B cell (primary cell): ENCODE measurements around the gene HOXB8. TPM values are rescaled to one million over a fixed set of nuclear protein-coding genes. Genes with fewer than 3 reads are reported as not detected.

Source experiments
- ATAC-seq: fragments of 200-7000 bp; cut with Tn5 transposase; one replicate; pipeline ENCODE4 v1.10.0; 2021; ENCODE audit warnings: low read depth, mild to moderate bottlenecking, moderate number of reproducible peaks, moderate library complexity
- CTCF ChIA-PET: fragments of 350-600 bp; sonication (Branson Sonifier 250); formaldehyde crosslinking; loops from one replicate; lab custom pipeline; 2021; ENCODE audit warnings: antibody characterized with exemption, inconsistent platforms; lab: Charles Lee
- POLR2A ChIA-PET: fragments of 350-600 bp; sonication (Branson Sonifier 250); formaldehyde crosslinking; loops from one replicate; lab custom pipeline; 2021; ENCODE audit warnings: antibody characterized with exemption; lab: Charles Lee
- DNase-seq: peaks from one replicate; pipeline ENCODE4 v3.0.0; 2013
- H2AFZ ChIP-seq: 2 replicates; pipeline ENCODE4 v1.6.1; 2012; ENCODE audit warnings: mild to moderate bottlenecking, low read depth, low read length; ENCODE audit not compliant: insufficient read depth, poor library complexity, severe bottlenecking
- H3K27ac ChIP-seq, 2 donors: 1 replicate in 1 of 2; 2 replicates in 1 of 2; pipeline ENCODE4 v1.5.1; 2012 to 2013; ENCODE audit warnings: low read length in 2 of 2, mild to moderate bottlenecking in 2 of 2, moderate library complexity in 1 of 2
- H3K27me3 ChIP-seq, 4 experiments: fragments of 200-600 bp in 1 of 4; sonication (generic) in 1 of 4; replicated peaks in 1 of 4; 1 replicate in 2 of 4; 2 replicates in 2 of 4; pipeline versions ENCODE4 v1.6.1 to v1.7.0; 2013 to 2016; ENCODE audit warnings: low read length in 3 of 4, mild to moderate bottlenecking in 2 of 4, mixed read lengths in 1 of 4, moderate library complexity in 1 of 4; ENCODE audit not compliant: insufficient read depth in 4 of 4, control insufficient read depth in 3 of 4; ENCODE audit errors: control extremely low read depth in 1 of 4
- H3K36me3 ChIP-seq, 2 experiments: replicated peaks in 1 of 2; 1 replicate in 1 of 2; 2 replicates in 1 of 2; pipeline versions ENCODE4 v1.6.1 to v1.7.1; 2013; ENCODE audit warnings: low read length in 1 of 2; ENCODE audit not compliant: insufficient read depth in 2 of 2, control insufficient read depth in 1 of 2; ENCODE audit errors: control extremely low read depth in 1 of 2, extremely low read depth in 1 of 2
- H3K4me1 ChIP-seq, 2 donors: fragments of 200-600 bp in 1 of 2; sonication (generic) in 1 of 2; 1 replicate in 1 of 2; 2 replicates in 1 of 2; pipeline versions ENCODE4 v1.5.1 to v1.6.1; 2013 to 2017; ENCODE audit warnings: low read length in 2 of 2; ENCODE audit not compliant: control insufficient read depth in 2 of 2, insufficient read depth in 2 of 2
- H3K4me2 ChIP-seq: replicated peaks from 2 replicates; pipeline ENCODE3; 2012; ENCODE audit warnings: mild to moderate bottlenecking, low read depth, low read length; ENCODE audit not compliant: poor library complexity, severe bottlenecking
- H3K4me3 ChIP-seq, 5 experiments: fragments of 200-600 bp in 1 of 5; sonication (generic) in 1 of 5; 1 replicate in 3 of 5; 2 replicates in 2 of 5; pipeline versions ENCODE4 v1.5.1 to v1.7.0; 2011 to 2016; ENCODE audit warnings: low read length in 4 of 5, mild to moderate bottlenecking in 4 of 5, low read depth in 2 of 5, control low read depth in 1 of 5, moderate library complexity in 1 of 5; ENCODE audit not compliant: insufficient read depth in 1 of 5; ENCODE audit errors: control extremely low read depth in 1 of 5, extremely low read depth in 1 of 5
- H3K79me2 ChIP-seq: fragments of 200-600 bp; sonication (generic); one replicate; pipeline ENCODE4 v1.6.0; 2016; ENCODE audit warnings: low read length; ENCODE audit not compliant: control insufficient read depth, insufficient read depth
- H3K9ac ChIP-seq: fragments of 200-600 bp; sonication (generic); 2 replicates; pipeline ENCODE4 v1.6.1; 2017; ENCODE audit warnings: mild to moderate bottlenecking, low read length, moderate library complexity
- H3K9me3 ChIP-seq, 3 donors: one replicate each; pipeline versions ENCODE4 v1.6.1 to v1.7.1; 2013; ENCODE audit warnings: low read length in 2 of 3; ENCODE audit not compliant: control insufficient read depth in 2 of 3, insufficient read depth in 1 of 3; ENCODE audit errors: control extremely low read depth in 1 of 3
- H4K20me1 ChIP-seq: 2 replicates; pipeline ENCODE4 v1.6.0; 2012; ENCODE audit warnings: mild to moderate bottlenecking, low read length; ENCODE audit not compliant: insufficient read depth, control insufficient read depth, poor library complexity, severe bottlenecking
- H3K27ac Mint-ChIP-seq: one replicate; pipeline ENCODE4 v1.8.0; 2021; ENCODE audit warnings: mixed read lengths
- H3K27me3 Mint-ChIP-seq: one replicate; pipeline ENCODE4 v1.8.0; 2021; ENCODE audit warnings: mixed read lengths
- H3K4me1 Mint-ChIP-seq: one replicate; pipeline ENCODE4 v1.8.0; 2021; ENCODE audit warnings: mixed read lengths
- H3K4me3 Mint-ChIP-seq: one replicate; pipeline ENCODE4 v1.8.0; 2021; ENCODE audit warnings: mixed read lengths
- H3K9me3 Mint-ChIP-seq: one replicate; pipeline ENCODE4 v1.8.0; 2022; ENCODE audit warnings: mixed read lengths; ENCODE audit not compliant: insufficient read depth
- CTCF ChIP-seq: fragments of 200-600 bp; IDR thresholded peaks from one replicate; pipeline ENCODE4 v1.8.0; 2022; ENCODE audit warnings: antibody characterized with exemption, mild to moderate bottlenecking
- EZH2 ChIP-seq: IDR thresholded peaks from 2 replicates; pipeline ENCODE4 v1.6.1; 2012; ENCODE audit warnings: borderline replicate concordance, low read depth, mild to moderate bottlenecking, moderate library complexity, low read length; ENCODE audit not compliant: insufficient read depth, poor library complexity, severe bottlenecking
- WGBS: methylation state at CpG from one replicate; pipeline ENCODE4 v1.1.5; 2013; ENCODE audit warnings: missing lambda C conversion rate; ENCODE audit not compliant: insufficient coverage; 5-methylcytosine and 5-hydroxymethylcytosine counted together
- intact Hi-C: fragments of 100-400 bp; cut with micrococcal nuclease; formaldehyde crosslinking; loops from one replicate; pipeline ENCODE4 v1.10.0; 2022
- polyA plus RNA-seq: library from polyadenylated mRNA; depleted of rRNA; stranded (reverse); fragments of >200 nt; gene quantifications from 2 replicates; pipeline ENCODE4 v1.2.3, GENCODE V29; 2012
- total RNA-seq, 2 donors: library from RNA; stranded (reverse); fragments of 120-200 nt in 1 of 2; gene quantifications; 1 replicate in 1 of 2; 2 replicates in 1 of 2; pipeline versions ENCODE4 v1.2.3 to v1.2.4, GENCODE V29; 2013 to 2022

Gene HOXB8
- total and polyA plus RNA-seq, 2 donors (not counting 1 experiment from before 2014, with no cell fraction given): not detected

GRCh38 chr17:48647103-48647962, 32.2 kb upstream of the HOXB8 start:
- Mint-ChIP-seq H3K9me3 (no peaks in the 10 kb centered on the region), H3K4me3 (peak overlapping the region; percentile 83), H3K27me3 (peaks cover 58% of the 10 kb centered on the region), H3K4me1 (peaks cover 27% of the 10 kb centered on the region), H3K27ac (no peak overlapping the region)
- intact Hi-C loops: no loop called here
- H3K9ac ChIP-seq: peak overlapping the region; percentile 74
- peak overlapping the region; percentile 38 to 71 (median 61) for H3K4me3 ChIP-seq
- peak overlapping the region in 1 of 2 donors; percentile 26 for H3K27ac ChIP-seq
- no peaks in the 10 kb centered on the region for H3K79me2 ChIP-seq
- ATAC-seq (peak; percentile 21), DNase-seq (no peak)
- no peaks in the 10 kb centered on the region for H3K36me3 ChIP-seq
- H3K27me3 ChIP-seq: peaks cover 0 to 59% (median 36%) of the 10 kb centered on the region in 4 experiments
- peak overlapping the region; percentile 79 for H2AFZ ChIP-seq
- POLR2A ChIA-PET: no interaction called here
- H3K9me3 ChIP-seq: peaks cover 0 to 19% (median 0%) of the 10 kb centered on the region in 3 donors
- CTCF ChIA-PET: interaction anchor here (1.1 to 1.7 kb wide), 3 partner anchors 11 to 385 kb away, joined by 3 to 6 read pairs (median 3); no protein-coding TSS in a partner anchor
- WGBS: 2% methylated on average over 18 of the region's 30 CpGs
- peak overlapping the region; percentile 97 for H3K4me2 ChIP-seq
- TF ChIP-seq EZH2: no peak
- TF ChIP-seq CTCF: no peak
- peaks cover 24 to 29% of the 10 kb centered on the region in 2 donors for H3K4me1 ChIP-seq
- H4K20me1 ChIP-seq: no peaks in the 10 kb centered on the region
